Fibroblast of the aortic adventitia (primary cell): ENCODE data around the gene CCNG2. TPM values are rescaled to one million over a fixed set of nuclear protein-coding genes. Genes with fewer than 3 reads are reported as not detected.

Source experiments
- DNase-seq: peaks from one replicate; pipeline ENCODE4 v3.0.0-alpha.2; 2010; ENCODE audit warnings: low read depth
- H3K4me3 ChIP-seq: 2 replicates; pipeline ENCODE4 v1.5.1; 2011; ENCODE audit warnings: low read depth, mild to moderate bottlenecking, control low read depth, low read length, moderate library complexity
- CTCF ChIP-seq: IDR thresholded peaks from 2 replicates; pipeline ENCODE4 v1.5.1; 2011; ENCODE audit warnings: mild to moderate bottlenecking, low read length, control low read depth, inconsistent platforms; ENCODE audit not compliant: insufficient read depth
- total RNA-seq: library from RNA; depleted of rRNA; stranded (reverse); fragments of >200 nt; gene quantifications from 2 replicates; pipeline ENCODE4 v1.2.3, GENCODE V29; 2012; ENCODE audit warnings: low replicate concordance

Gene CCNG2, protein sequence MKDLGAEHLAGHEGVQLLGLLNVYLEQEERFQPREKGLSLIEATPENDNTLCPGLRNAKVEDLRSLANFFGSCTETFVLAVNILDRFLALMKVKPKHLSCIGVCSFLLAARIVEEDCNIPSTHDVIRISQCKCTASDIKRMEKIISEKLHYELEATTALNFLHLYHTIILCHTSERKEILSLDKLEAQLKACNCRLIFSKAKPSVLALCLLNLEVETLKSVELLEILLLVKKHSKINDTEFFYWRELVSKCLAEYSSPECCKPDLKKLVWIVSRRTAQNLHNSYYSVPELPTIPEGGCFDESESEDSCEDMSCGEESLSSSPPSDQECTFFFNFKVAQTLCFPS
- total RNA-seq, result 22.8 and 63.8 TPM in 2 replicates

DNA sequence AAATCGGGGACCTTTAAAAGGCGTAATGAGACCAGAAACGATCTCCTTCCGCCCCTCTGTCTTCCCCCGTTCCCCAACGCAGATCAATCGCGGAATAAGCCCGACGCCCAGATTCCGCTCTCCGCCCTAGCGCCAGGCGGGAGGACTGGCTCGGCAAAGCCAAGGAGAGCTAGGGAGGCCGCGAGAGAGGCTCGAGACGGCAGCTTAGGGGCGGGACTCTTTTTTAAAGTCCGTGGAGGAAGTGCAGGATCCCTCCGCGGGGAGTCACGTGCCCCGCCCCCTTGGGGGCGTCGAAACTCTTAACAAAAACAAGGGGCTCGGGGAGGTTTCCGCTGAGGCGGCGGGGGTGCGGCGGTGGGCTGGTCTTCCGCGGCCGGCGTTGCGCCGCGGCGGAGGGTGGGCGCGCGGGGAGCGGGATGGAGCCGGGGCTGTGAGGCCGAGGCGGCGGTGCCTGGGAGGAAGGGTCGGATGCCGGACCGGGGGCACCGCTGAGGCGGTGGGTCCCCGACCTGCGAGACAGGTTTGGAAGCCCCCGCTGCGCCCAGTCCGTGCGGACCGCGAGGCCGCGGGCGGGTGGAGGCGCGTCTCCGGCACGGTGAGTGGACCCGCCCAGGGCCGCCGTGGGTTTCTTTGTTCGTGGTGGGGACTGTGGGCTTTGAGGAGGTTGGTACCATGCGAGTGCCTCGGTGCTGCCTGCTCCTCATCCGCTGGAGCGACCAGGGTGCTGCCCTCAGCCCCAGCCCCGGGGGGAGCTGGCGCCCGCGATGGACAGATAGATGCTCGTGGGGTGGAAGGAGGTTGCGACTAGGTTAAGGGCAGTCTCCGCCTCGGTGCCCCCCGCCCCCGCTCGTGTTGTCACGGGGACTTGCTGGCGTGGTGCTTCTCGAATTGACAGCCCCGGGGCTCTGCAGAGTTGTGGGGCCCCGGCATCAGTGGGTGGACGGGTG lies at the start of gene CCNG2:
TSS of gene CCNG2 (plus strand) at position 296 of the 947 bp plus-strand sequence. CDS start 1,326 bp downstream, outside the sequence.
- peak within 1 kb of the TSS; percentile 97 for H3K4me3 ChIP-seq
- peak; percentile 32 for DNase-seq
- TF ChIP-seq CTCF, result no peak

- no peak for TF ChIP-seq CTCF
- no peak overlapping the region for H3K4me3 ChIP-seq
- peak; percentile 5 for DNase-seq
Measured at GRCh38 chr4:77110730-77111129, 46.3 kb upstream of the CCNG2 start.

GRCh38 chr4:77113069-77113468 lies 43.9 kb upstream of the CCNG2 start:
- no peak for DNase-seq
- TF ChIP-seq CTCF, result no peak
- no peak overlapping the region for H3K4me3 ChIP-seq

DNA sequence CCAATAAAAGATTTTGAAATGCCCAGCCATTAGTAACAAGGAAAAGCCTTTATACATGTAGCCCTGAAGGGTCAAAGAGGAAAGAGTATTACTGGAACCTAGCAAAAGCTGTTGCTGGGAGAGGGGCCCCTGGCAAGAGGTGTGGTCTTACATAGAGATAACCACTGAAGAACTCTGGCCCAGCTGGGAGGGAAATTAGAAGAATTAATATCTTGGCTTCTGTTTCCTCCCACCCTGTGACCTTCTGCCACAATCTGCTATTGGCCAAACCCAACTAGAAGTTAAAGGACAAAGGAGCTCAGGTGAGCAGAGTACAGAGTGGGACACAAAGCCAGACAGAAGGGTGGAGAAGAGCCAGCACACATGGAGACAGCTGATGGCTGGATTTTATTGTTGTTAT lies 39.3 kb upstream of the CCNG2 start:
- no peak overlapping the region for H3K4me3 ChIP-seq
- DNase-seq, result no peak
- TF ChIP-seq CTCF, result no peak

GRCh38 chr4:77120886-77121508 lies 36.0 kb upstream of the CCNG2 start:
- no peak overlapping the region for H3K4me3 ChIP-seq
- TF ChIP-seq CTCF, result no peak
- no peak for DNase-seq

- no peak for DNase-seq
- no peak for TF ChIP-seq CTCF
- no peak overlapping the region for H3K4me3 ChIP-seq
Measured at GRCh38 chr4:77121736-77122240, 35.2 kb upstream of the CCNG2 start.
